OCI-LY3 (cell line): ENCODE data around the gene MAP6.

ENCODE experiments used
- H2AFZ ChIP-seq: fragments of 200-600, 300-600 bp; shearing (Covaris generic); 2 replicates; pipeline ENCODE4 v1.6.0; 2014; ENCODE audit warnings: antibody characterized with exemption, low read depth, low read length
- H3K27ac ChIP-seq: fragments of 200-600, 300-600 bp; sonication (generic); 2 replicates; pipeline ENCODE4 v1.5.1; 2014; ENCODE audit warnings: mild to moderate bottlenecking, low read length, moderate library complexity, mixed read lengths
- H3K27me3 ChIP-seq: fragments of 200-600, 300-600 bp; sonication (generic); 2 replicates; pipeline ENCODE4 v1.6.1; 2014; ENCODE audit warnings: low read depth, low read length, mixed read lengths
- H3K36me3 ChIP-seq: fragments of 200-600, 300-600 bp; sonication (generic); replicated peaks from 2 replicates; pipeline ENCODE3; 2014; ENCODE audit warnings: low read depth, low read length, mixed read lengths
- H3K4me1 ChIP-seq: fragments of 300-600, 200-600 bp; sonication (generic); 2 replicates; pipeline ENCODE4 v1.6.1; 2014; ENCODE audit warnings: low read length, mixed read lengths
- H3K4me2 ChIP-seq: fragments of 200-600, 300-600 bp; sonication (generic); 2 replicates; pipeline ENCODE4 v1.6.1; 2014; ENCODE audit warnings: low read length, mixed read lengths
- H3K4me3 ChIP-seq: fragments of 300-600, 200-600 bp; sonication (generic); 2 replicates; pipeline ENCODE4 v1.5.1; 2014; ENCODE audit warnings: antibody characterized with exemption, mild to moderate bottlenecking, low read length, moderate library complexity
- H3K79me2 ChIP-seq: fragments of 300-600, 200-600 bp; shearing (Covaris generic); 2 replicates; pipeline ENCODE4 v1.6.1; 2014; ENCODE audit warnings: mild to moderate bottlenecking, low read length, mixed read lengths
- H3K9ac ChIP-seq: fragments of 300-600, 200-600 bp; shearing (Covaris generic); 2 replicates; pipeline ENCODE4 v1.6.0; 2014; ENCODE audit warnings: mild to moderate bottlenecking, low read length, moderate library complexity
- H3K9me3 ChIP-seq: fragments of 200-600, 300-600 bp; shearing (Covaris generic); 2 replicates; pipeline ENCODE4 v1.6.1; 2014; ENCODE audit warnings: low read length, mixed read lengths; ENCODE audit not compliant: insufficient read depth
- H4K20me1 ChIP-seq: fragments of 200-600, 300-600 bp; sonication (generic); 2 replicates; pipeline ENCODE4 v1.6.1; 2016; ENCODE audit warnings: low read length, mixed read lengths; ENCODE audit not compliant: insufficient read depth
- CTCF ChIP-seq: fragments of 200-600, 300-600 bp; sonication (generic); IDR thresholded peaks from 2 replicates; pipeline ENCODE4 v1.5.1; 2014; ENCODE audit warnings: antibody characterized with exemption, low read length, low read depth
- EZH2phosphoT487 ChIP-seq: fragments of 200-600 bp; shearing (Covaris generic); IDR thresholded peaks from 2 replicates; pipeline ENCODE4 v1.6.1; 2018; ENCODE audit warnings: antibody characterized with exemption, mixed run types, low read depth

Gene MAP6

GRCh38 chr11:75625991-75626888 is 42.6 kb downstream of the MAP6 start:
- Histone ChIP-seq H3K9me3 (no peaks in the 10 kb centered on the region), H3K27ac (no peak overlapping the region), H4K20me1 (no peaks in the 10 kb centered on the region), H3K79me2 (no peaks in the 10 kb centered on the region), H3K9ac (no peak overlapping the region), H3K4me3 (no peak overlapping the region), H3K4me1 (no peaks in the 10 kb centered on the region), H3K27me3 (peaks cover 19% of the 10 kb centered on the region), H2AFZ (no peak overlapping the region; the same call in 1 of the 2 replicates), H3K36me3 (no peaks in the 10 kb centered on the region), H3K4me2 (no peak overlapping the region)
- TF ChIP-seq EZH2phosphoT487 (no peak), CTCF (no peak)

- Histone ChIP-seq H3K4me2 (no peak overlapping the region), H3K36me3 (no peaks in the 10 kb centered on the region), H3K9me3 (no peaks in the 10 kb centered on the region), H2AFZ (no peak overlapping the region), H3K9ac (no peak overlapping the region), H3K27me3 (peaks cover 8% of the 10 kb centered on the region), H3K79me2 (no peaks in the 10 kb centered on the region), H3K27ac (no peak overlapping the region), H3K4me1 (no peaks in the 10 kb centered on the region), H4K20me1 (no peaks in the 10 kb centered on the region), H3K4me3 (no peak overlapping the region)
- TF ChIP-seq EZH2phosphoT487 (no peak), CTCF (no peak)
Observed at GRCh38 chr11:75625021-75625420, 43.8 kb downstream of the MAP6 start.

- Histone ChIP-seq H2AFZ (no peak overlapping the region), H4K20me1 (no peaks in the 10 kb centered on the region), H3K36me3 (no peaks in the 10 kb centered on the region), H3K27me3 (no peaks in the 10 kb centered on the region), H3K4me1 (no peaks in the 10 kb centered on the region), H3K79me2 (no peaks in the 10 kb centered on the region), H3K9me3 (no peaks in the 10 kb centered on the region), H3K9ac (no peak overlapping the region), H3K4me2 (no peak overlapping the region), H3K4me3 (no peak overlapping the region), H3K27ac (no peak overlapping the region)
- no peak for TF ChIP-seq EZH2phosphoT487
- no peak for TF ChIP-seq CTCF
Observed at GRCh38 chr11:75616281-75616680, 52.6 kb downstream of the MAP6 start.

- H3K4me1 ChIP-seq = no peaks in the 10 kb centered on the region
- H3K4me2 ChIP-seq = no peak overlapping the region
- no peak for TF ChIP-seq EZH2phosphoT487
- TF ChIP-seq CTCF = no peak
- H3K27me3 ChIP-seq = no peaks in the 10 kb centered on the region
- no peaks in the 10 kb centered on the region for H3K79me2 ChIP-seq
- no peaks in the 10 kb centered on the region for H4K20me1 ChIP-seq
- no peak overlapping the region for H3K9ac ChIP-seq
- no peaks in the 10 kb centered on the region for H3K9me3 ChIP-seq
- no peaks in the 10 kb centered on the region for H3K36me3 ChIP-seq
- H3K4me3 ChIP-seq = no peak overlapping the region
- H3K27ac ChIP-seq = no peak overlapping the region
- no peak overlapping the region for H2AFZ ChIP-seq
Observed at GRCh38 chr11:75615751-75616150, 53.1 kb downstream of the MAP6 start.
